Neural progenitor cell (in vitro differentiated cells): Measurements from ENCODE around the gene NEB. TPM values are rescaled to one million over a fixed set of nuclear protein-coding genes. Genes with fewer than 3 reads are reported as not detected.

Source experiments
- DNase-seq: peaks from one replicate; pipeline ENCODE4 v3.0.0-alpha.2; 2016; ENCODE audit warnings: low spot score
- H2AFZ ChIP-seq: fragments of 200-600 bp; sonication (generic); replicated peaks from 2 replicates; pipeline ENCODE4 v1.6.1; 2016; ENCODE audit warnings: antibody characterized with exemption
- H3F3A ChIP-seq: fragments of 200-600 bp; sonication (generic); 2 replicates; pipeline ENCODE4 v1.6.1; 2016; ENCODE audit warnings: antibody characterized with exemption, low read depth
- H3K27ac ChIP-seq: fragments of 200-600 bp; sonication (generic); 2 replicates; pipeline ENCODE4 v1.5.1; 2016; ENCODE audit warnings: mild to moderate bottlenecking
- H3K27me3 ChIP-seq: fragments of 200-600 bp; sonication (generic); 2 replicates; pipeline ENCODE4 v1.6.1; 2016; ENCODE audit warnings: mild to moderate bottlenecking, moderate library complexity
- H3K36me3 ChIP-seq: fragments of 200-600 bp; sonication (generic); 2 replicates; pipeline ENCODE4 v1.5.1; 2016
- H3K4me1 ChIP-seq: fragments of 200-600 bp; sonication (generic); 2 replicates; pipeline ENCODE4 v1.6.1; 2016; ENCODE audit warnings: mixed run types
- H3K4me2 ChIP-seq: fragments of 200-600 bp; sonication (generic); 2 replicates; pipeline ENCODE4 v1.6.1; 2016
- H3K4me3 ChIP-seq: fragments of 200-600 bp; sonication (generic); 2 replicates; pipeline ENCODE4 v1.5.1; 2016
- H3K79me2 ChIP-seq: fragments of 200-600 bp; sonication (generic); 2 replicates; pipeline ENCODE4 v1.6.1; 2016; ENCODE audit warnings: low read depth
- H3K9ac ChIP-seq: fragments of 200-600 bp; sonication (generic); 2 replicates; pipeline ENCODE4 v1.6.1; 2016
- H3K9me3 ChIP-seq: fragments of 200-600 bp; sonication (generic); 2 replicates; pipeline ENCODE4 v1.5.1; 2016; ENCODE audit warnings: low read depth
- H4K20me1 ChIP-seq: fragments of 200-600 bp; sonication (generic); 2 replicates; pipeline ENCODE4 v1.6.1; 2016; ENCODE audit warnings: low read depth
- H3K27ac Mint-ChIP-seq: 3 replicates; pipeline ENCODE4 v1.8.0; 2021; ENCODE audit warnings: mixed read lengths
- H3K27me3 Mint-ChIP-seq: 2 replicates; pipeline ENCODE4 v1.8.0; 2022; ENCODE audit warnings: low read depth, mild to moderate bottlenecking, inconsistent platforms, moderate library complexity, mixed read lengths; ENCODE audit not compliant: insufficient read depth
- H3K36me3 Mint-ChIP-seq: 3 replicates; pipeline ENCODE4 v1.8.0; 2021; ENCODE audit warnings: mixed read lengths
- H3K4me1 Mint-ChIP-seq: 3 replicates; pipeline ENCODE4 v1.8.0; 2021; ENCODE audit warnings: mixed read lengths
- H3K4me3 Mint-ChIP-seq: 3 replicates; pipeline ENCODE4 v1.8.0; 2021; ENCODE audit warnings: mild to moderate bottlenecking, moderate library complexity, mixed read lengths
- H3K9me3 Mint-ChIP-seq: 3 replicates; pipeline ENCODE4 v1.8.0; 2020; ENCODE audit warnings: mixed read lengths
- EZH2 ChIP-seq: fragments of 200-600 bp; sonication (generic); IDR thresholded peaks from 2 replicates; pipeline ENCODE4 v1.6.1; 2017; ENCODE audit warnings: antibody characterized with exemption, mild to moderate bottlenecking, moderate library complexity
- EZH2phosphoT487 ChIP-seq: fragments of 200-600 bp; sonication (generic); IDR thresholded peaks from 2 replicates; pipeline ENCODE4 v1.6.1; 2017; ENCODE audit warnings: antibody characterized with exemption
- total RNA-seq: library from RNA; depleted of rRNA; stranded (reverse); fragments of >200 nt; gene quantifications from 2 replicates; pipeline ENCODE4 v1.2.3, GENCODE V29; 2015; ENCODE audit warnings: low replicate concordance
- TF ChIP-seq, protein P1 (sequence below): fragments of 200-600 bp; sonication (generic); IDR thresholded peaks from 2 replicates; pipeline ENCODE4 v1.5.1; 2017; ENCODE audit warnings: antibody characterized with exemption, mild to moderate bottlenecking

NEB gene
- total RNA-seq, 1 donor from 2014 or later = 0.49 TPM

DNA sequence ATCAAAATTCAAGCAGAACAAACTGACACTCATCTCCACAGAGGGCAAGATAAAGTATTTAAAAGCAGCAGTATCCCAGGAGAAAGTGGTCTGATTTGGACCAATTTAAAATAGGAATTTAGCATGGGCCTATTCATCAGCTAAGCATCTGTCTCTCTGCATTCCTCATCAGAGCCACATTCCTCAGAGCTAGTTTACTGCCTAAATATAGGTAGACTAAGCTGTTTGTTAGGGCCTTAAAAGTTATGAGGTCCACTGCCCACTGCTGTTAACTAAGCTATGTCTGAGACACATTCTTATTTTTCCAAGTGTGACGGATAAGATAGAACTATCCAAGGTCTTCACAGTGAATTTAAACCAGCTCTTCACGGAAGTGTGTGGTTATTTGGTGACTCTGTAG is 17.6 kb downstream of the NEB start:
- Histone ChIP-seq H3K27ac (no peak overlapping the region), H3K4me1 (peaks cover 10% of the 10 kb centered on the region), H3K36me3 (no peaks in the 10 kb centered on the region), H3K4me3 (no peak overlapping the region), H4K20me1 (no peaks in the 10 kb centered on the region), H3K27me3 (no peaks in the 10 kb centered on the region), H3F3A (no peaks in the 10 kb centered on the region), H3K79me2 (no peaks in the 10 kb centered on the region), H3K4me2 (no peak overlapping the region), H2AFZ (no peak overlapping the region), H3K9me3 (no peaks in the 10 kb centered on the region), H3K9ac (no peak overlapping the region)
- Mint-ChIP-seq H3K9me3 (no peaks in the 10 kb centered on the region), H3K4me3 (no peak overlapping the region), H3K36me3 (no peaks in the 10 kb centered on the region), H3K4me1 (peaks cover 3% of the 10 kb centered on the region), H3K27me3 (peaks cover 4% of the 10 kb centered on the region), H3K27ac (no peak overlapping the region)
- TF ChIP-seq, protein P1, sequence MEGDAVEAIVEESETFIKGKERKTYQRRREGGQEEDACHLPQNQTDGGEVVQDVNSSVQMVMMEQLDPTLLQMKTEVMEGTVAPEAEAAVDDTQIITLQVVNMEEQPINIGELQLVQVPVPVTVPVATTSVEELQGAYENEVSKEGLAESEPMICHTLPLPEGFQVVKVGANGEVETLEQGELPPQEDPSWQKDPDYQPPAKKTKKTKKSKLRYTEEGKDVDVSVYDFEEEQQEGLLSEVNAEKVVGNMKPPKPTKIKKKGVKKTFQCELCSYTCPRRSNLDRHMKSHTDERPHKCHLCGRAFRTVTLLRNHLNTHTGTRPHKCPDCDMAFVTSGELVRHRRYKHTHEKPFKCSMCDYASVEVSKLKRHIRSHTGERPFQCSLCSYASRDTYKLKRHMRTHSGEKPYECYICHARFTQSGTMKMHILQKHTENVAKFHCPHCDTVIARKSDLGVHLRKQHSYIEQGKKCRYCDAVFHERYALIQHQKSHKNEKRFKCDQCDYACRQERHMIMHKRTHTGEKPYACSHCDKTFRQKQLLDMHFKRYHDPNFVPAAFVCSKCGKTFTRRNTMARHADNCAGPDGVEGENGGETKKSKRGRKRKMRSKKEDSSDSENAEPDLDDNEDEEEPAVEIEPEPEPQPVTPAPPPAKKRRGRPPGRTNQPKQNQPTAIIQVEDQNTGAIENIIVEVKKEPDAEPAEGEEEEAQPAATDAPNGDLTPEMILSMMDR = no peak
- TF ChIP-seq EZH2 (no peak), EZH2phosphoT487 (no peak)
- DNase-seq = no peak

DNA sequence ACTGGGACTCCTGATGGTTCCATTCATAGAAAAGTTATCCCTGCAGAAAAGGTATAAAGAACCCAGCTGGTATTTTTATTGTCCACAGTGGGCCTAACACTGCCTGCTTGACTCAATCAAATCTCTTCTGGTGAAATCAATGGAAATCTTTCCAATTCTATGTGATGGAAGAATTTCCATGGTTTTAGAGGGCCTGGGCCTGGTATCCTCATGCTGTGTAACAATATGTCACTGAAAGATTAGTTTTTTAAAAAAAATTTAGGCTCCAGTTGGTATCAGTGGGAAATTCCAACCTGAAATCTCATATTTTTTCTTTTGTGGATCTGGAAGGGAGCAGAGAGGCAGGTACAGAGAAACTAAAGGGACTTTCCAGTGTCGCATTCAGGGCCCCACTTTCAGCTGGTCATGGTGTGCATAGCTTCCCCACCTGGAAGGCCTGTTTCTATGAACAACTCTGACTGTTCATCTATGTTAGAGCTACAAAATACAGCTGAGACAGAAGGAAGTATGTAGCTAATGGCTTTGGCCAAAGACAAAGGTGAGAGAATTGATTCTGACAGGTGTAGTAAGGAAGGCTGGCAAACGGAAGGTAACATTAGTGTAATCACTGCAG is 20.9 kb downstream of the NEB start:
- H3F3A ChIP-seq = no peaks in the 10 kb centered on the region
- no peaks in the 10 kb centered on the region for H3K36me3 Mint-ChIP-seq
- H3K9me3 Mint-ChIP-seq = no peaks in the 10 kb centered on the region
- no peaks in the 10 kb centered on the region for H3K9me3 ChIP-seq
- no peaks in the 10 kb centered on the region for H3K27me3 ChIP-seq
- no peak overlapping the region for H3K9ac ChIP-seq
- H3K4me3 ChIP-seq = no peak overlapping the region
- DNase-seq = no peak
- peaks cover 10% of the 10 kb centered on the region for H3K4me1 ChIP-seq
- no peaks in the 10 kb centered on the region for H3K36me3 ChIP-seq
- TF ChIP-seq, protein P1 = no peak
- no peak for TF ChIP-seq EZH2
- no peak for TF ChIP-seq EZH2phosphoT487
- no peak overlapping the region for H3K27ac ChIP-seq
- no peaks in the 10 kb centered on the region for H3K79me2 ChIP-seq
- peaks cover 4% of the 10 kb centered on the region for H3K27me3 Mint-ChIP-seq
- H3K4me2 ChIP-seq = no peak overlapping the region
- no peak overlapping the region for H2AFZ ChIP-seq
- no peak overlapping the region for H3K27ac Mint-ChIP-seq
- no peaks in the 10 kb centered on the region for H4K20me1 ChIP-seq
- H3K4me1 Mint-ChIP-seq = peaks cover 3% of the 10 kb centered on the region
- H3K4me3 Mint-ChIP-seq = no peak overlapping the region

DNA sequence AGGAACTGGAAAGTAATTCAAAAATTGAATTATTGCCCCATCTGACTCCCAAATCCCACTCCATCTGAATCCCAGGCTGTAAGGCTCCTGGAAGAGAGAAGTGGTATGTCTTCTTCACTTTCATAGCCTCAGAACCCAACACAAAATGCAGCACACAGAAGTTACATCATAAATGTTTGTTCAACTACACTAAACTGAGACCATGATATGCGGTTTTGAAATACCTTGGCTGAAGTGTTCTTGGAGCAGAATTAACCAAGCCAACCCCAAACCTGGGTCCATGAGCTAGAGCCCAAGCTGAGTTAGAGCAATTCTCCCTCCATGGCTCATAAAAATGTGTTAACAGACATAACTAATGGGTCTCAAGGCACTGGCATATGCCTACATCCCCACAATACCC is 23.3 kb downstream of the NEB start:
- H3K27ac Mint-ChIP-seq = no peak overlapping the region
- Histone ChIP-seq H3K4me3 (no peak overlapping the region), H3K9me3 (no peaks in the 10 kb centered on the region), H3K27ac (no peak overlapping the region), H2AFZ (no peak overlapping the region), H3K4me2 (no peak overlapping the region), H4K20me1 (no peaks in the 10 kb centered on the region), H3F3A (no peaks in the 10 kb centered on the region), H3K4me1 (peaks cover 15% of the 10 kb centered on the region), H3K27me3 (no peaks in the 10 kb centered on the region), H3K79me2 (no peaks in the 10 kb centered on the region), H3K9ac (no peak overlapping the region), H3K36me3 (no peaks in the 10 kb centered on the region)
- peaks cover 3% of the 10 kb centered on the region for H3K4me1 Mint-ChIP-seq
- no peak for TF ChIP-seq EZH2phosphoT487
- no peaks in the 10 kb centered on the region for H3K9me3 Mint-ChIP-seq
- no peaks in the 10 kb centered on the region for H3K36me3 Mint-ChIP-seq
- H3K4me3 Mint-ChIP-seq = no peak overlapping the region
- no peak for DNase-seq
- peaks cover 4% of the 10 kb centered on the region for H3K27me3 Mint-ChIP-seq

DNA sequence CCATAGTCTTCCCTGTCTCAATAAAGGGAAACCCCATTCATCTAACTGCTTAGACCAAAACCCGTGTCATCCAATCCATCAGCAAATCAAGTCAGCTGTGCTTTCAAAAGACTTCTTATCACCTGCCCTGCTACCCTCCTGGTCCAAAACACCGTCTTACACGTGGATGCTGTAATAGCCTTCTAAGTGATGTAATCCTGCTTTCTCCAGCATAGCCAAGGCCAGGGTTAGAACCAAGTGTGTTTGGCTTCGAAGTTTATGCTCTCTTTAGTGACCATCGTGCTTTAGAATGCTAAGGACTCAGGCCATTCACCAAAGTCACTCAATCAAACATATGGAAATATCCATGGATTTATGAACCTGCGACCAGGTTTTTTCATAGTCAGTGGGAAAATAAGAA is 25.5 kb downstream of the NEB start:
- no peak overlapping the region for H3K4me3 ChIP-seq
- no peak overlapping the region for H3K27ac ChIP-seq
- peaks cover 15% of the 10 kb centered on the region for H3K4me1 ChIP-seq
- no peak overlapping the region for H3K4me2 ChIP-seq
- Mint-ChIP-seq H3K9me3 (peaks cover 3% of the 10 kb centered on the region), H3K4me3 (no peak overlapping the region), H3K4me1 (peaks cover 7% of the 10 kb centered on the region), H3K36me3 (no peaks in the 10 kb centered on the region), H3K27ac (no peak overlapping the region), H3K27me3 (no peaks in the 10 kb centered on the region)
- TF ChIP-seq EZH2 = no peak
- TF ChIP-seq EZH2phosphoT487 = no peak
- TF ChIP-seq, protein P1 = no peak
- no peaks in the 10 kb centered on the region for H3K9me3 ChIP-seq
- no peak overlapping the region for H3K9ac ChIP-seq
- no peaks in the 10 kb centered on the region for H3K27me3 ChIP-seq
- DNase-seq = no peak
- no peaks in the 10 kb centered on the region for H4K20me1 ChIP-seq
- H3F3A ChIP-seq = no peaks in the 10 kb centered on the region
- no peak overlapping the region for H2AFZ ChIP-seq
- H3K36me3 ChIP-seq = no peaks in the 10 kb centered on the region
- H3K79me2 ChIP-seq = no peaks in the 10 kb centered on the region
